GM23248 (cell line): ENCODE measurements around the gene NSD1.

ENCODE experiments used
- EZH2 ChIP-seq: fragments of 200-600 bp; sonication (generic); IDR thresholded peaks from 2 replicates; pipeline ENCODE4 v1.6.1; 2018; ENCODE audit warnings: antibody characterized with exemption, mild to moderate bottlenecking; ENCODE audit not compliant: insufficient read depth, poor library complexity, severe bottlenecking
- EZH2phosphoT487 ChIP-seq: fragments of 200-600 bp; sonication (generic); IDR thresholded peaks from 2 replicates; pipeline ENCODE4 v1.6.1; 2018; ENCODE audit warnings: antibody characterized with exemption, moderate library complexity, mild to moderate bottlenecking, low read depth; ENCODE audit not compliant: insufficient read depth

DNA sequence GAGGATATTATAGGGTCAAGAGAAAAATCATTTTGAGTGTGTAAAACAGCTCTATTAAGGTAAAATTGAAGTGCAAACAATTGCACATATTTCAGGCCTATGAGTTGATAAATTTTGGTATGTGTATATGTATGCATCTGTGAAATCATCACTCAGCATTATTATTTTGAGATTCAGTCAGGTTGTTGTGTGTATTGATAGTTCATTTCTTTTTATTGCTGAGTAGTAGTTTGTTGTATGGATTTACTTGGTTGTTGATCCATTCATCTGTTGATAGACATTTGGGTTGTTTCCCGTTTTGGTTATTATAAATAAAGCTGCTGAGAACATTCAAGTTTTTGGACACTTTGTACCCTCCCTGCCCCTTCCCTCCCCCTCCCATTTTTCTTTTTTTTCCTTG is 119.7 kb downstream of the NSD1 start:
- TF ChIP-seq EZH2 (no peak), EZH2phosphoT487 (no peak)
